ENCODE results near the gene CYBA. TPM values are rescaled to one million over a fixed set of nuclear protein-coding genes. Genes with fewer than 3 reads are reported as not detected.

CYBA gene
- polyA plus RNA-seq, 1 donor from 2014 or later = 6.3 TPM

DNA sequence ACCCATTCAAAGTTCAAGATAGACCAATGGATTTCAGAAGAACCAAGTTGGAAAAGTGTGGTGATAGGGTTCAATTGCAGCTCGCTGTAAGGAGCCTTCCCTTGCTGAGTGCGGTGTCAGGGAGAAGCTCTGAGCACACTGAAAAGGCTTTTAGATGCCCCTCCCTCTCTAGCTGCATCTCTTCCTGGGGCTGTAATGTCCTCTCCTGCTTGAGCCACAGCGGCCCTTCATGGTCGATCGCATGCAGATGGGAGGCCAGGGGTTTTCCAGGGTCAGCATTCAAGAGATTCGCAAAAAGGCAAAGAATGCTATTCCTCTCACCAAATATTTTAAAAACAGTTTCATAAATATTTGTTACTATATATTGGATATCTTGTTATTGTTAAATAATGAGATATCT is 56.9 kb downstream of the CYBA start:
- Histone ChIP-seq H3K9me2 (ENCODE audit: insufficient read depth, low read length) (no peaks in the 10 kb centered on the region), H3K79me2 (replicated peaks; ENCODE audit: insufficient read depth, low read length) (peaks cover 4% of the 10 kb centered on the region), H3K4me3 (ENCODE audit: low read length) (no peak overlapping the region), H3K27ac (ENCODE audit: low read length) (no peak overlapping the region), H3F3A (ENCODE audit: insufficient read depth, low read length, poor library complexity, severe bottlenecking) (no peaks in the 10 kb centered on the region), H3K27me3 (ENCODE audit: insufficient read depth, low read depth, low read length) (no peaks in the 10 kb centered on the region), H3K9me3 (ENCODE audit: low read length) (no peaks in the 10 kb centered on the region), H3K4me2 (ENCODE audit: low read length) (no peak overlapping the region), H3K9ac (ENCODE audit: low read length) (no peak overlapping the region), H2AFZ (ENCODE audit: low read depth, low read length) (no peak overlapping the region), H4K20me1 (ENCODE audit: insufficient read depth) (no peaks in the 10 kb centered on the region), H3K36me3 (ENCODE audit: insufficient read depth, low read length) (no peaks in the 10 kb centered on the region)
- TF ChIP-seq TAF1 (IDR thresholded peaks at IDR 0.05; ENCODE audit: low read depth) = no peak
- TF ChIP-seq EP300 (conservative IDR thresholded peaks at IDR 0.05; ENCODE audit: poor library complexity, severe bottlenecking) = no peak
- no peak for TF ChIP-seq POLR2AphosphoS5 (IDR thresholded peaks at IDR 0.05)

DNA sequence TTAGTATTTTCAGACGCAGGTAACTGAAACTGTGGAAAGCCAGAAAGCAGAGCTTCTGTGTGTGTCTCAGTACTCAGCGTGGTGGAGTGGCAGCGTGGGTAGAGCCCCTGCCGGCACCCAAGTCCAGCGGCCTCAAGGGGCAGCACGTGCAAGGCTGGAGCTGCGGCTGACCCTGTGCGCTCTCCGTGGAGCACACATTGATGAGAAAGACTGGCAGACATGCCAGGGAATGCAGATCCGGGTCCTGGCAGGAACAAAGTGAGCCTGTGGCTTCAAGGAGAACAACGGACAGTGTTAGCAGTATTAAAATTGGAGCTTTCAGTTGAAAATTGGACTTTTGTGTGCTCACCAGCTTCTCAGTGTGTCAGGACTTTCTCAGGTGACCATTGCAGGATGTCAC is 57.4 kb downstream of the CYBA start:
- Histone ChIP-seq H3K79me2 (replicated peaks; ENCODE audit: insufficient read depth, low read length) (peaks cover 4% of the 10 kb centered on the region), H4K20me1 (ENCODE audit: insufficient read depth) (no peaks in the 10 kb centered on the region), H3K27ac (ENCODE audit: low read length) (no peak overlapping the region), H3K4me3 (ENCODE audit: low read length) (no peak overlapping the region), H3K36me3 (ENCODE audit: insufficient read depth, low read length) (no peaks in the 10 kb centered on the region), H3K27me3 (ENCODE audit: insufficient read depth, low read depth, low read length) (no peaks in the 10 kb centered on the region), H3K4me2 (ENCODE audit: low read length) (no peak overlapping the region), H2AFZ (ENCODE audit: low read depth, low read length) (no peak overlapping the region), H3F3A (ENCODE audit: insufficient read depth, low read length, poor library complexity, severe bottlenecking) (no peaks in the 10 kb centered on the region), H3K9ac (ENCODE audit: low read length) (no peak overlapping the region), H3K9me3 (ENCODE audit: low read length) (no peaks in the 10 kb centered on the region), H3K9me2 (ENCODE audit: insufficient read depth, low read length) (no peaks in the 10 kb centered on the region)
- TF ChIP-seq, protein P1, sequence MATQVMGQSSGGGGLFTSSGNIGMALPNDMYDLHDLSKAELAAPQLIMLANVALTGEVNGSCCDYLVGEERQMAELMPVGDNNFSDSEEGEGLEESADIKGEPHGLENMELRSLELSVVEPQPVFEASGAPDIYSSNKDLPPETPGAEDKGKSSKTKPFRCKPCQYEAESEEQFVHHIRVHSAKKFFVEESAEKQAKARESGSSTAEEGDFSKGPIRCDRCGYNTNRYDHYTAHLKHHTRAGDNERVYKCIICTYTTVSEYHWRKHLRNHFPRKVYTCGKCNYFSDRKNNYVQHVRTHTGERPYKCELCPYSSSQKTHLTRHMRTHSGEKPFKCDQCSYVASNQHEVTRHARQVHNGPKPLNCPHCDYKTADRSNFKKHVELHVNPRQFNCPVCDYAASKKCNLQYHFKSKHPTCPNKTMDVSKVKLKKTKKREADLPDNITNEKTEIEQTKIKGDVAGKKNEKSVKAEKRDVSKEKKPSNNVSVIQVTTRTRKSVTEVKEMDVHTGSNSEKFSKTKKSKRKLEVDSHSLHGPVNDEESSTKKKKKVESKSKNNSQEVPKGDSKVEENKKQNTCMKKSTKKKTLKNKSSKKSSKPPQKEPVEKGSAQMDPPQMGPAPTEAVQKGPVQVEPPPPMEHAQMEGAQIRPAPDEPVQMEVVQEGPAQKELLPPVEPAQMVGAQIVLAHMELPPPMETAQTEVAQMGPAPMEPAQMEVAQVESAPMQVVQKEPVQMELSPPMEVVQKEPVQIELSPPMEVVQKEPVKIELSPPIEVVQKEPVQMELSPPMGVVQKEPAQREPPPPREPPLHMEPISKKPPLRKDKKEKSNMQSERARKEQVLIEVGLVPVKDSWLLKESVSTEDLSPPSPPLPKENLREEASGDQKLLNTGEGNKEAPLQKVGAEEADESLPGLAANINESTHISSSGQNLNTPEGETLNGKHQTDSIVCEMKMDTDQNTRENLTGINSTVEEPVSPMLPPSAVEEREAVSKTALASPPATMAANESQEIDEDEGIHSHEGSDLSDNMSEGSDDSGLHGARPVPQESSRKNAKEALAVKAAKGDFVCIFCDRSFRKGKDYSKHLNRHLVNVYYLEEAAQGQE (IDR thresholded peaks at IDR 0.05; ENCODE audit: borderline replicate concordance) = no peak
- TF ChIP-seq MXI1 (conservative IDR thresholded peaks at IDR 0.05; ENCODE audit: poor library complexity, severe bottlenecking) = no peak
- no peak for TF ChIP-seq RAD21 (conservative IDR thresholded peaks at IDR 0.05)
- TF ChIP-seq, protein P2, sequence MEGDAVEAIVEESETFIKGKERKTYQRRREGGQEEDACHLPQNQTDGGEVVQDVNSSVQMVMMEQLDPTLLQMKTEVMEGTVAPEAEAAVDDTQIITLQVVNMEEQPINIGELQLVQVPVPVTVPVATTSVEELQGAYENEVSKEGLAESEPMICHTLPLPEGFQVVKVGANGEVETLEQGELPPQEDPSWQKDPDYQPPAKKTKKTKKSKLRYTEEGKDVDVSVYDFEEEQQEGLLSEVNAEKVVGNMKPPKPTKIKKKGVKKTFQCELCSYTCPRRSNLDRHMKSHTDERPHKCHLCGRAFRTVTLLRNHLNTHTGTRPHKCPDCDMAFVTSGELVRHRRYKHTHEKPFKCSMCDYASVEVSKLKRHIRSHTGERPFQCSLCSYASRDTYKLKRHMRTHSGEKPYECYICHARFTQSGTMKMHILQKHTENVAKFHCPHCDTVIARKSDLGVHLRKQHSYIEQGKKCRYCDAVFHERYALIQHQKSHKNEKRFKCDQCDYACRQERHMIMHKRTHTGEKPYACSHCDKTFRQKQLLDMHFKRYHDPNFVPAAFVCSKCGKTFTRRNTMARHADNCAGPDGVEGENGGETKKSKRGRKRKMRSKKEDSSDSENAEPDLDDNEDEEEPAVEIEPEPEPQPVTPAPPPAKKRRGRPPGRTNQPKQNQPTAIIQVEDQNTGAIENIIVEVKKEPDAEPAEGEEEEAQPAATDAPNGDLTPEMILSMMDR (IDR thresholded peaks at IDR 0.05; ENCODE audit: poor library complexity, severe bottlenecking) = no peak
- no peak for TF ChIP-seq TAF1 (IDR thresholded peaks at IDR 0.05; ENCODE audit: low read depth)
- TF ChIP-seq POLR2AphosphoS5 (IDR thresholded peaks at IDR 0.05) = no peak
- no peak for TF ChIP-seq EP300 (conservative IDR thresholded peaks at IDR 0.05; ENCODE audit: poor library complexity, severe bottlenecking)

Other genes with a start within 250 kb of the CYBA start
- 0.41 and 0.60 TPM in 2 replicates for gene ZFPM1, start 197.8 kb downstream of the CYBA start, polyA plus RNA-seq
- gene ZC3H18, start 80.7 kb downstream of the CYBA start, polyA plus RNA-seq = 12.8 and 17.5 TPM in 2 replicates
- 1.0 TPM in 1 of 2 replicates, not detected in the other for gene IL17C, start 12.5 kb downstream of the CYBA start, polyA plus RNA-seq
- 232 and 303 TPM in 2 replicates for gene MVD, start 12.0 kb upstream of the CYBA start, polyA plus RNA-seq
- not detected in 2 replicates for gene SNAI3, start 35.5 kb upstream of the CYBA start, polyA plus RNA-seq
- 34.4 TPM in 2 replicates for gene RNF166, start 55.4 kb upstream of the CYBA start, polyA plus RNA-seq
- gene CTU2, start 55.5 kb upstream of the CYBA start, polyA plus RNA-seq = 26.3 and 26.8 TPM in 2 replicates
- not detected in 2 replicates for gene PIEZO1, start 134.2 kb upstream of the CYBA start, polyA plus RNA-seq
- 1.0 and 5.2 TPM in 2 replicates for gene CDT1, start 152.7 kb upstream of the CYBA start, polyA plus RNA-seq
- gene APRT, start 160.9 kb upstream of the CYBA start, polyA plus RNA-seq = 52.0 and 52.5 TPM in 2 replicates
- 18.9 and 19.4 TPM in 2 replicates for gene GALNS, start 205.9 kb upstream of the CYBA start, polyA plus RNA-seq
- 56.8 and 70.2 TPM in 2 replicates for gene TRAPPC2L, start 206.1 kb upstream of the CYBA start, polyA plus RNA-seq
- 0.20 and 0.48 TPM in 2 replicates for gene PABPN1L, start 215.6 kb upstream of the CYBA start, polyA plus RNA-seq